ENCODE measurements around the gene CTDSPL.
A peak's percentile ranks its signal among the peaks of the same experiment; 100 is the strongest.

- TF ChIP-seq CTCF (conservative IDR thresholded peaks at IDR 0.05; ENCODE audit: low read depth, low read length) (peak; percentile 73), EZH2 (IDR thresholded peaks at IDR 0.05; ENCODE audit: borderline replicate concordance, low read depth, low read length, poor library complexity, severe bottlenecking) (no peak)
These were observed 6.2 kb upstream of the CTDSPL start for GRCh38 chr3:37855363-37855970.

Data from A673 (cell line).